ENCODE data around the gene SMYD3.

GRCh38 chr1:246254854-246255253 lies 252.2 kb downstream of the SMYD3 start:
- TF ChIP-seq CTCF (IDR thresholded peaks at IDR 0.05) (no peak), POLR2A (IDR thresholded peaks at IDR 0.05) (no peak)
